SU-DHL-6 (cell line): ENCODE measurements around the gene KITLG.
"Not testable (repeated sequence)": the region's sequence is repeated elsewhere in the genome, so short reads cannot be mapped to it uniquely, and the experiment has no call there.

Source experiments
- H2AFZ ChIP-seq: fragments of 200-600 bp; sonication (generic); 2 replicates; pipeline ENCODE4 v1.6.1; 2014; ENCODE audit warnings: low read depth, mild to moderate bottlenecking, moderate library complexity, mixed read lengths, antibody characterized with exemption, low read length; ENCODE audit not compliant: severe bottlenecking
- H3F3A ChIP-seq: fragments of 200-600 bp; shearing (Covaris generic); 2 replicates; pipeline ENCODE4 v1.6.0; 2016; ENCODE audit warnings: antibody characterized with exemption, mild to moderate bottlenecking; ENCODE audit not compliant: insufficient read depth
- H3K27ac ChIP-seq: fragments of 200-600 bp; sonication (generic); 2 replicates; pipeline ENCODE4 v1.5.1; 2016; ENCODE audit warnings: low read depth, mild to moderate bottlenecking, low read length, moderate library complexity, mixed read lengths
- H3K27me3 ChIP-seq: fragments of 200-600 bp; sonication (generic), shearing (Covaris generic); 2 replicates; pipeline ENCODE4 v1.6.0; 2014; ENCODE audit warnings: mild to moderate bottlenecking, low read length
- H3K36me3 ChIP-seq: fragments of 200-600 bp; sonication (generic); 2 replicates; pipeline ENCODE4 v1.6.1; 2014; ENCODE audit warnings: mild to moderate bottlenecking, low read length, mixed read lengths
- H3K4me2 ChIP-seq: fragments of 300-600, 200-600 bp; shearing (Covaris generic), sonication (generic); 2 replicates; pipeline ENCODE4 v1.6.0; 2014; ENCODE audit warnings: low read length, low read depth, mild to moderate bottlenecking; ENCODE audit not compliant: poor library complexity, severe bottlenecking
- H3K4me3 ChIP-seq: fragments of 200-600 bp; sonication (generic); 2 replicates; pipeline ENCODE4 v1.5.1; 2014; ENCODE audit warnings: antibody characterized with exemption, low read length, mild to moderate bottlenecking, mixed read lengths; ENCODE audit not compliant: insufficient read depth, poor library complexity, severe bottlenecking
- H3K79me2 ChIP-seq: fragments of 200-600 bp; sonication (generic); 2 replicates; pipeline ENCODE4 v1.6.1; 2014; ENCODE audit warnings: mild to moderate bottlenecking, low read length, moderate library complexity; ENCODE audit not compliant: insufficient read depth
- H3K9ac ChIP-seq: fragments of 200-600 bp; sonication (generic); 2 replicates; pipeline ENCODE4 v1.7.0; 2014; ENCODE audit warnings: mild to moderate bottlenecking, low read length
- H3K9me2 ChIP-seq: fragments of 200-600 bp; sonication (generic); replicated peaks from 2 replicates; pipeline ENCODE4 v1.6.1; 2014; ENCODE audit warnings: low read length; ENCODE audit not compliant: insufficient read depth
- H3K9me3 ChIP-seq: fragments of 200-600 bp; sonication (generic); 2 replicates; pipeline ENCODE4 v1.6.1; 2014; ENCODE audit warnings: low read length, mixed read lengths; ENCODE audit not compliant: insufficient read depth
- H4K20me1 ChIP-seq: fragments of 200-600 bp; sonication (generic); 2 replicates; pipeline ENCODE4 v1.6.1; 2014; ENCODE audit warnings: low read depth, mild to moderate bottlenecking, antibody characterized with exemption, low read length, moderate library complexity, mixed read lengths
- EZH2phosphoT487 ChIP-seq: fragments of 200-600 bp; sonication (generic), shearing (Covaris generic); conservative IDR thresholded peaks from 2 replicates; pipeline ENCODE4 v1.6.1; 2018; ENCODE audit warnings: mild to moderate bottlenecking, antibody characterized with exemption, low read length, moderate library complexity, mixed read lengths
- TF ChIP-seq, protein P1 (sequence below): fragments of 200-600 bp; sonication (generic); IDR thresholded peaks from one replicate; pipeline ENCODE4 v1.5.1; 2017; ENCODE audit warnings: antibody characterized with exemption, mild to moderate bottlenecking, low read length, moderate library complexity; ENCODE audit not compliant: insufficient read depth, poor library complexity, severe bottlenecking

Gene KITLG, protein sequence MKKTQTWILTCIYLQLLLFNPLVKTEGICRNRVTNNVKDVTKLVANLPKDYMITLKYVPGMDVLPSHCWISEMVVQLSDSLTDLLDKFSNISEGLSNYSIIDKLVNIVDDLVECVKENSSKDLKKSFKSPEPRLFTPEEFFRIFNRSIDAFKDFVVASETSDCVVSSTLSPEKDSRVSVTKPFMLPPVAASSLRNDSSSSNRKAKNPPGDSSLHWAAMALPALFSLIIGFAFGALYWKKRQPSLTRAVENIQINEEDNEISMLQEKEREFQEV

DNA sequence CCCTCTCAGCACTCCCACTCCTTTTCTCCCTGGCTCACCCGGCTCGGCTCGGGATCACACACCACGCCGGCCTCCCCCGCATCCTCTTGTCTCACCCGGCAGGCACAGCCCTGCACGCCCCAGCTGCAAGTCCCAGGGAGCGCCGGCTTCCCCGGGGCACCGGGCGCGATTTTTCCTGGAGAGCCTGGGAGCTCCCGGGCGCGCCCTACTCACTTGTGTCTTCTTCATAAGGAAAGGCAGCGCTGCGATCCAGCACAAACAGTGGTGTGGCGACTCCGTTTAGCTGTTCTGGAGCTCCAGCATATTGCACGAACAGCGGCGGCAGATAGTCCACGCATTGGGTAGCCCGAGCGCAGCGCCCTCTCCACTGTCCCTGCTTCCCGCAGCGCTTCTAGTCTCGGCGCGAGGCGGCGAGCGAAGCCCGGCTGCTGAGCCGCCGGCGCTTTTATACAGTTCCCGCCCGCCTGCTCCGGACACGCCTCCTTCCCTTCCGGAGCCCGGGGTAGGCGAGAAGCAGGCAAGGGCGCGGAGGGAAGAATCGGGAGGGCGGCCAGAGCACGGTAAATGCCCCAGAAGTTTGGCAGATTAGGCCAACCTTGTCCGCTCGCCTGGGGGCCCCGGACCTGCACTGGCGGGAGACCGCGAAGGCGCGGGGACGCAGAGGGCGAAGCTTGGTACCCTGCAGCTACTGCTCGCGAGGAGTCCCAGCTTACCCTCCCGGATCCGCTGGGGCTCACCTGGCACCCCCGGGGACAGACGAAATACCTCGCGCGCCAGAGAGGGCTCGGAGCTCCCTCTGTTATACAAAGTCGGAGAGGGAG lies at the start of gene KITLG:
KITLG (minus strand) TSS at position 421 of the 821 bp plus-strand sequence; CDS start at position 228, 193 bp downstream.
- H3K9me3 ChIP-seq = no peaks in the 10 kb centered on the region
- TF ChIP-seq, protein P1, sequence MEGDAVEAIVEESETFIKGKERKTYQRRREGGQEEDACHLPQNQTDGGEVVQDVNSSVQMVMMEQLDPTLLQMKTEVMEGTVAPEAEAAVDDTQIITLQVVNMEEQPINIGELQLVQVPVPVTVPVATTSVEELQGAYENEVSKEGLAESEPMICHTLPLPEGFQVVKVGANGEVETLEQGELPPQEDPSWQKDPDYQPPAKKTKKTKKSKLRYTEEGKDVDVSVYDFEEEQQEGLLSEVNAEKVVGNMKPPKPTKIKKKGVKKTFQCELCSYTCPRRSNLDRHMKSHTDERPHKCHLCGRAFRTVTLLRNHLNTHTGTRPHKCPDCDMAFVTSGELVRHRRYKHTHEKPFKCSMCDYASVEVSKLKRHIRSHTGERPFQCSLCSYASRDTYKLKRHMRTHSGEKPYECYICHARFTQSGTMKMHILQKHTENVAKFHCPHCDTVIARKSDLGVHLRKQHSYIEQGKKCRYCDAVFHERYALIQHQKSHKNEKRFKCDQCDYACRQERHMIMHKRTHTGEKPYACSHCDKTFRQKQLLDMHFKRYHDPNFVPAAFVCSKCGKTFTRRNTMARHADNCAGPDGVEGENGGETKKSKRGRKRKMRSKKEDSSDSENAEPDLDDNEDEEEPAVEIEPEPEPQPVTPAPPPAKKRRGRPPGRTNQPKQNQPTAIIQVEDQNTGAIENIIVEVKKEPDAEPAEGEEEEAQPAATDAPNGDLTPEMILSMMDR = no peak
- H3K27ac ChIP-seq = no peak within 1 kb of the TSS
- no peaks in the 10 kb centered on the region for H3K79me2 ChIP-seq
- H3K36me3 ChIP-seq = no peaks in the 10 kb centered on the region
- no peak within 1 kb of the TSS for H2AFZ ChIP-seq
- no peak within 1 kb of the TSS for H3K4me3 ChIP-seq
- H3F3A ChIP-seq = no peaks in the 10 kb centered on the region
- no peaks in the 10 kb centered on the region for H3K27me3 ChIP-seq
- no peaks in the 10 kb centered on the region for H3K9me2 ChIP-seq
- H3K9ac ChIP-seq = no peak within 1 kb of the TSS
- H4K20me1 ChIP-seq = no peaks in the 10 kb centered on the region
- no peak within 1 kb of the TSS for H3K4me2 ChIP-seq

DNA sequence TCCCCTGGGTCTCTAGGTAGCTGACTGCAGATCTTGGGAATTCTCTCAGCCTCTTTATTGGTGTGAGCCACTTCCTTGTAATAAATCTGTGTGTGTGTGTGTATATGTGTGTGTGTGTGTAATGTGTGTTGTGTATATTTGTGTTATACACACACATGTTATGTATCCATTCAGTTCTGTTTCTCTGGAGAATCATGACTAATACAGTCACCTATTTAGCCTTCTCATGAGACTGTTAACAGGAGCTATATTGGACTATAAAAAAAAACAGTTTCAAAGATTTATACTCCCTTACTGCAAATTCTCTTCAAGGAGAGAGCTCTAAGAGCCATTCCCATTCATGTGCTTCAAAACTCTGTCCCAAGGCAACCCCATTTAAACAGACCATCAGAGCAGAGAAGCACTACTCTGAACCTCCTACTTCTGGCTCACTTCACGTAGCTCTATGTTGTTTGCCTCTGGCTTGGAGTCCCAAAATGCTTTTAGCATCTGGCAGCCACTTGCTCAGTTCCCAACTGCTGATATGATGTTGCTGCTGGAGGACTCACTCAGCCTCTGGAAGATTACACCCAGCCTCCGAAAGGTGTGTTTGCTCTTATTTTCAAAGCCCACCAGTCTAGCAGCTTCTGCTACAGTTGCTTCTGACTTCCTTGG lies 48.7 kb upstream of the KITLG start:
- no peak overlapping the region for H3K9ac ChIP-seq
- no peaks in the 10 kb centered on the region for H3K79me2 ChIP-seq
- TF ChIP-seq EZH2phosphoT487 = no peak
- TF ChIP-seq, protein P1 = no peak

DNA sequence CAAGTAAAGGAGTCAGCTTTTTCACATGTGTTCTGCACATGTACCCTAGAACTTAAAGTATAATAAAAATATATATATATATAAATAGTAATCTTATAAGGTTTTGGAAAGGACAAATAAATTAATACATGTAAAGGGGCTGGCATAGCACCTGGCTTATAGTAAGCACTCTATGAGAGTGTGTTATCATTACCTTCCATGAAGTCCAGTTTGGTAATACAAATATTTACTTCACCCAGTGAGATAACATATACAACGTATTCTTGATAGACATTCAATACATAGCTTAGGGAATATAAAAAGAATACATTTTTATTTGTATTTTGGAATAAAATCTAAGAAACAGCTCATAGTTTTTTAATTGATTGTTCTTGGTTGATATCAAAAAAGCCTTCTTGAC lies 47.8 kb upstream of the KITLG start:
- not testable (repeated sequence) for H3K79me2 ChIP-seq, H2AFZ ChIP-seq, H3K27me3 ChIP-seq, H3F3A ChIP-seq, H3K9me3 ChIP-seq, H3K9me2 ChIP-seq, H3K4me3 ChIP-seq, H3K4me2 ChIP-seq, H3K36me3 ChIP-seq, H3K27ac ChIP-seq, H3K9ac ChIP-seq, H4K20me1 ChIP-seq

More for the DNA sequence above, 48.7 kb upstream of the KITLG start:
- no peaks in the 10 kb centered on the region for H3K36me3 ChIP-seq
- no peak overlapping the region for H3K27ac ChIP-seq
- H3K9me3 ChIP-seq = no peaks in the 10 kb centered on the region
- no peaks in the 10 kb centered on the region for H3K27me3 ChIP-seq
- H3F3A ChIP-seq = no peaks in the 10 kb centered on the region
- H3K4me3 ChIP-seq = no peak overlapping the region
- no peaks in the 10 kb centered on the region for H4K20me1 ChIP-seq
- H2AFZ ChIP-seq = no peak overlapping the region
- H3K9me2 ChIP-seq = no peaks in the 10 kb centered on the region
- no peak overlapping the region for H3K4me2 ChIP-seq

DNA sequence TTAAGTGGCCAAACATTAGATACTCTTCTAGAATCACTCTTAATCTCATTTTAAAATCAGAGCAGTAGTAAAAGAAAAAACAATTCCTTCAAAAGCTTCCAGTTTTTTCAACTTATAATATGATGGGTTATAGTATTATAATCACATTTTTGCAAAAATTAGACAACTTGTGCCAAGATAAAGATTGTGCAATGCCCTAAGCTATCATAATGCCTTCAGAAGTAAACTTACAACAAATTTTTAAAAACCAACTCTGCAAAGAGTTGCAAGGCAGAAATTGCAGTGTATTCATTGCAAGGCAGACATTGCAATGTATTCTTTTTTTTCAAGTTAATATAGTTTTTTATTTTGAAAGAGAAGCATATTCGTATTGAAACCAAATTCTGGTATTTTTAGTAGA lies 47.2 kb upstream of the KITLG start:
- Histone ChIP-seq H2AFZ (no peak overlapping the region), H3K9me2 (no peaks in the 10 kb centered on the region), H3K27ac (no peak overlapping the region), H4K20me1 (no peaks in the 10 kb centered on the region), H3K36me3 (no peaks in the 10 kb centered on the region), H3K27me3 (no peaks in the 10 kb centered on the region), H3K4me2 (no peak overlapping the region), H3K4me3 (no peak overlapping the region), H3K9me3 (no peaks in the 10 kb centered on the region), H3K9ac (no peak overlapping the region), H3F3A (no peaks in the 10 kb centered on the region), H3K79me2 (no peaks in the 10 kb centered on the region)
- TF ChIP-seq, protein P1 = no peak
- TF ChIP-seq EZH2phosphoT487 = no peak
